ENCODE data around the gene CNOT11. TPM values are rescaled to one million over a fixed set of nuclear protein-coding genes. Genes with fewer than 3 reads are reported as not detected.
A peak's percentile ranks its signal among the peaks of the same experiment; 100 is the strongest.
"Not testable (repeated sequence)": the region's sequence is repeated elsewhere in the genome, so short reads cannot be mapped to it uniquely, and the experiment has no call there.

The CNOT11 gene
- total RNA-seq, 4 donors from 2014 or later, result 19.7 to 31.2 (median 21.6) TPM

DNA sequence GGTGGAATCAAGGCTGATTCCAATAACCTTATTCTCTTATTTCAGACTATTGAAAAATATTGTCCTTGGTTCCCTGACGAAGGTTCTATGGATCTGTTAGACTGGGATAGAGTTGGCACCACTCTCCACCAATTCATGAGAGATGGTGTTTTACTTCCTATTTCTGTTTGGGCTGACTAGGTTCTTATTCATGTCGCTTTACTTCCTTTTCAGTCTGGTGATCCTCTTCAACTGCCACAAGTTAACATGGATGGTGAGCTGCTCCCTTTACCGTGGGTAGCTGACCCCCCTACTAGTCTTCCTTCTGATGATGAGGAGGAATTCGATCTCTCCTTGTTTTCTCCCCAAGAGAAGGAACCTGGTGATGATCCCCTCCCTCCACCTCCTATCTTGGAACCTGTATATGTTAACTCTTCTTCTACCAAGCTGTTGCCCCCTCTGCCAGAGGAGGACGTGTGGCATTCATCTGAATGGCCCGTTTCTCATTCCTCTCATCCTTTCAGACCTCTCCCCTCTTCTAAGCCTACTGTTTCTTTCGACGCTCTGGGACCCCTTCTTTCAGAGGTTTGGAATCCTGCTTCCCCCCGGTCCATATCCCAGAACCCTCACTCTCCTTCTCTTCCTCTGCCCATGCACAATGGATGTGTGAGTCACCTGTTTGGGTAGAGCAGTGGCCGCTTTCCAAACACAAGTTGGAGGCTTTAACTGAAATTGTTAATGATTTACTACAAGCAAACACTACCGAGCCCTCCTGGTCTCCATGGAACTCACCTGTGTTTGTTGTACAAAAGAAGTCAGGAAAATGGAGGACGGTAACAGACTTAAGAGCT lies 13.5 kb upstream of the CNOT11 start:
- no peaks in the 10 kb centered on the region for H3K27me3 ChIP-seq
- no peak for DNase-seq
- no peak overlapping the region for H3K4me3 ChIP-seq
- no peaks in the 10 kb centered on the region for H3K4me1 ChIP-seq
- no peaks in the 10 kb centered on the region for H3K36me3 ChIP-seq
- intact Hi-C loops (cut with DNase I; ENCODE audit: low total_unique reads), result no loop called here
- TF ChIP-seq, protein P1, sequence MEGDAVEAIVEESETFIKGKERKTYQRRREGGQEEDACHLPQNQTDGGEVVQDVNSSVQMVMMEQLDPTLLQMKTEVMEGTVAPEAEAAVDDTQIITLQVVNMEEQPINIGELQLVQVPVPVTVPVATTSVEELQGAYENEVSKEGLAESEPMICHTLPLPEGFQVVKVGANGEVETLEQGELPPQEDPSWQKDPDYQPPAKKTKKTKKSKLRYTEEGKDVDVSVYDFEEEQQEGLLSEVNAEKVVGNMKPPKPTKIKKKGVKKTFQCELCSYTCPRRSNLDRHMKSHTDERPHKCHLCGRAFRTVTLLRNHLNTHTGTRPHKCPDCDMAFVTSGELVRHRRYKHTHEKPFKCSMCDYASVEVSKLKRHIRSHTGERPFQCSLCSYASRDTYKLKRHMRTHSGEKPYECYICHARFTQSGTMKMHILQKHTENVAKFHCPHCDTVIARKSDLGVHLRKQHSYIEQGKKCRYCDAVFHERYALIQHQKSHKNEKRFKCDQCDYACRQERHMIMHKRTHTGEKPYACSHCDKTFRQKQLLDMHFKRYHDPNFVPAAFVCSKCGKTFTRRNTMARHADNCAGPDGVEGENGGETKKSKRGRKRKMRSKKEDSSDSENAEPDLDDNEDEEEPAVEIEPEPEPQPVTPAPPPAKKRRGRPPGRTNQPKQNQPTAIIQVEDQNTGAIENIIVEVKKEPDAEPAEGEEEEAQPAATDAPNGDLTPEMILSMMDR (IDR thresholded peaks at IDR 0.05), result no peak
- TF ChIP-seq POLR2A (IDR thresholded peaks at IDR 0.05), result no peak
- H3K27ac ChIP-seq, result no peak overlapping the region
- H3K9me3 ChIP-seq, result no peaks in the 10 kb centered on the region

DNA sequence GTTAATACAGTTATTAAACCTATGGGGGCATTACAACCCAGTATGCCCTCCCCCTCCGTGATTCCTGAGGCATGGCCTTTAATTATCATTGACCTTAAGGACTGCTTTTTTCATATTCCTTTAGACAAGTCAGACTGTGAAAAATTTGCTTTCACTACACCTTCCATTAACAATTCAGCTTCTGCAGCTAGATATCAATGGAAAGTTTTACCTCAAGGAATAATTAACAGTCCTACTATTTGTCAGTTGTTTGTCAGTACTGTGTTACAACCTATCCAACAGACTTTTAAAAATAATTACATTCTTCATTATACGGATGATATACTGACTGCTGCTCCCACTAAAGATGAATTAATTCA lies 12.9 kb upstream of the CNOT11 start:
- H3K36me3 ChIP-seq; DNase-seq; intact Hi-C loops (cut with DNase I; ENCODE audit: low total_unique reads): not testable (repeated sequence)

DNA sequence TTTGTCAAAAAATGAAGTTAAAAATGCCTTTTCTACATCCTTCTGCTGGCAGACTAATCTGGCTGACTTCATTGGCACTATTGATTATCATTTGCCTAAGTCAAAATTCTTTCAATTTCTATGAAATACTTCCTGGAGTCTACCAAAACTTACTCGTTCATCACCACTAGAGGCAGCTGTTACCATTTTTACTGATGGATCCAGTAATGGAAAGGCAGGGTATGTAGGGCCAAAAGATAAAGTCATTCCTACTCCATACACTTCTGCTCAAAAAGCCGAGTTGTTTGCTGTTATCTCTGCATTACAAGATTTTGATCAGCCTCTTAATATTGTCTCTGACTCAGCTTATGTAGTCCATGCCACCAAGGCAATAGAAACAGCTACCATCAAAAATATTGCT lies 12.0 kb upstream of the CNOT11 start:
- H3K9me3 ChIP-seq; H3K4me3 ChIP-seq; H3K4me1 ChIP-seq; H3K27ac ChIP-seq; DNase-seq; H3K36me3 ChIP-seq; H3K27me3 ChIP-seq; intact Hi-C loops (cut with DNase I; ENCODE audit: low total_unique reads): not testable (repeated sequence)
- TF ChIP-seq, protein P1 (IDR thresholded peaks at IDR 0.05), result peak in 1 of 4 experiments; percentile 25

More for the DNA sequence above, 12.9 kb upstream of the CNOT11 start:
- not testable (repeated sequence) for H3K27me3 ChIP-seq, H3K9me3 ChIP-seq, H3K4me3 ChIP-seq, H3K27ac ChIP-seq, H3K4me1 ChIP-seq

DNA sequence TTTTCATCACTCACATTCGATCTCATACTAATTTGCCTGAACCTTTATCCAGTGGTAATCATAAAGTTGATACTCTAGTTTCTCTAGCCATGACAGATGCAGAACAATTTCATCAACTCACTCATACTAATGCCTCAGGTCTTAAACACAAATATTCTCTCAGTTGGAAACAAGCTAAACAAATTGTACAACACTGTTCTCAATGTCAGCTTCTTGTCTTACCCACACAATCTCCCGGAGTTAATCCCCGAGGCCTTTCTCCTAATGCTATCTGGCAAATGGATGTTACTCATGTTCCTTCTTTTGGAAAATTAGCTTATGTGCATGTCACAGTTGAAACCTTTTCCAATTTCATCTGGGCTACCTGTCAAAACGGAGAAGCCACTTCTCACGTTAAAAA lies 11.5 kb upstream of the CNOT11 start:
- Histone ChIP-seq H3K9me3 (no peaks in the 10 kb centered on the region), H3K4me3 (no peak overlapping the region), H3K36me3 (no peaks in the 10 kb centered on the region), H3K27me3 (no peaks in the 10 kb centered on the region), H3K27ac (no peak overlapping the region), H3K4me1 (no peaks in the 10 kb centered on the region)
- no peak for DNase-seq
- no peak for TF ChIP-seq POLR2A (IDR thresholded peaks at IDR 0.05)
- TF ChIP-seq, protein P1 (IDR thresholded peaks at IDR 0.05), result no peak
- intact Hi-C loops (cut with DNase I; ENCODE audit: low total_unique reads), result no loop called here

DNA sequence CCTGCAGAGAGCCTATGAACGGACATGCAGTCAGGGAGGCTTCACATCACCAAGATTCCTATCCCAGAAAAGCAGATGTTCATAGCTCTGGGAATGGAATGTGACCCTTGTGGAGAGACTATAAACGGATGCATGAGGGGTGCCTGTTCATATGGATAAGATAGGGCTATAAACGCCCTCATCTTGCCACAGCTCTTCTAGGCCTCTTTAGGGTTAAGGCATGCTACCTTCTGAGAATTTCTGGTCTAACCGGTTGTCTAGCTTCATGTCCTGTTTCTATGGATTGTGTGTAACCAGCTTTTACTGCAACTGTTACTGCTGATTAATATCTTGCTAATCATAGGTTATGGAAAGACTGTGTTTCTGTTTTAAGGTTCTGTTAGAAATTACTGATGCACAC lies 8.3 kb upstream of the CNOT11 start:
- intact Hi-C loops (cut with DNase I; ENCODE audit: low total_unique reads); DNase-seq: not testable (repeated sequence)

DNA sequence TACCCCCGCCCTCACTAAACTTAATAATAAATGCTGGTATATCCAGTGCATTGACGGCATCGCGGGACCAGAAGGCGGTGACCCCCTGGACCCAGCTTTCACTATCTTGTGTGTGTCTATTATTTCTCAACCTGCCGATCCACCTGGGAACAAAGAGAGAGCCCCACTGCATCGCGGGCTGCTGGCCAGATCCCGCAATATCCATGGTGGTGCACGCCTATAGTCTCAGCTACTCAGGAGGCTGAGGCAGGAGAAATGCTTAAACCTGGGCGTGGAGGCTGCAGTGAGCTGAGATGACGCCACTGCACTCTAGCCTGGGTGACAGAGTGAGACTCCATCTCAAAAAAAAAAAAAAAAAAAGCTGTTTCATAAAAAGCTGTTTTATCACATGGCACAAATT lies 7.8 kb upstream of the CNOT11 start:
- H3K36me3 ChIP-seq; intact Hi-C loops (cut with DNase I; ENCODE audit: low total_unique reads); DNase-seq; H3K27me3 ChIP-seq; H3K27ac ChIP-seq; H3K9me3 ChIP-seq; H3K4me3 ChIP-seq; H3K4me1 ChIP-seq: not testable (repeated sequence)

More for the DNA sequence above, 8.3 kb upstream of the CNOT11 start:
- H3K36me3 ChIP-seq, H3K4me3 ChIP-seq, H3K9me3 ChIP-seq, H3K27me3 ChIP-seq, H3K4me1 ChIP-seq, H3K27ac ChIP-seq: not testable (repeated sequence)

DNA sequence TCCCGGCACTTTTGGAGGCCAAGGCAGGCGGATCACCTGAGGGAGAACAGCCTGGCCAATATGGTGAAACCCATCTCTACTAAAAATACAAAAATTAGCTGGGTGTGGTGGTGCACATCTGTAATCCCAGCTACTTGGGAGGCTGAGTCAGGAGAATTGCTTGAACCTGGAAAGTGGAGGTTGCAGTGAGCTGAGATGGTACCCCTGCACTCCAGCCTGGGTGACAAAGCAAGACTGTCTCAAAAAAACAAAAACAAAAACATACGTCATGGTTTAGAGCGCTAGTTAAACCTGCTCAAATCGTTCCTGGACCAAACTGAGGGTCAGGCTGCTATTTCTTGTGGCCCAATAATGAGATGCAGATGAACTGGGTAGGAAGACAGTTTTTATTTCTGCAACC lies 7.2 kb upstream of the CNOT11 start:
- not testable (repeated sequence) for H3K4me3 ChIP-seq, DNase-seq

DNA sequence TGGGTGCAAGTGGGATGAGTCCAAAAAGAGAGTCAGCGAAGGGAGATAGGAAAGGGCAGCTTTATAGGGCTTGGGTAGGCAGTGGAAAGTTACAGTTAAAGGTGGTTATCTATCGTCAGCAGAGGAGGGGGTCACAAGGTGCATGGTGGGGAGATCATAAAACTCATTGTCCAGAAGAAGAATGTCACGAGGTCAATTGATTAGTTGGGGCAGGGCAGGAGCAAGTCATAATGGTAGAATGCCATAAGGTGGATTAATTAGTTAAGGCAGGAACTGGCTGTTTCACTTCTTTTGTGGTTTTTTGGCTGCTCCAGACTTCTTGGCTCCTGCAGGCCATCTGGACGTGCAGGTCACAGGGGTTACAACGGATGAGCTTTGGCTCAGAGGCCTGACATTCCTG lies 3.9 kb upstream of the CNOT11 start:
- intact Hi-C loops (cut with DNase I; ENCODE audit: low total_unique reads); H3K27ac ChIP-seq; DNase-seq; H3K9me3 ChIP-seq; H3K4me3 ChIP-seq; H3K4me1 ChIP-seq; H3K27me3 ChIP-seq; H3K36me3 ChIP-seq: not testable (repeated sequence)

More for the DNA sequence above, 7.2 kb upstream of the CNOT11 start:
- intact Hi-C loops (cut with DNase I; ENCODE audit: low total_unique reads); H3K4me1 ChIP-seq; H3K27me3 ChIP-seq; H3K36me3 ChIP-seq; H3K9me3 ChIP-seq; H3K27ac ChIP-seq: not testable (repeated sequence)

Data from uterus (tissue), 4 donors.